Activated CD8-positive, alpha-beta memory T cell treated with anti-CD3 and anti-CD28 coated beads for 4 hours (primary cell): ENCODE measurements around the gene OCLN.
"Not testable (repeated sequence)": the region's sequence is repeated elsewhere in the genome, so short reads cannot be mapped to it uniquely, and the experiment has no call there.

Source experiments
- DNase-seq, 2 donors: peaks; one replicate each; pipeline ENCODE4 v3.0.0-alpha.2; 2020; ENCODE audit warnings: low read depth in 2 of 2

OCLN gene

GRCh38 chr5:69492391-69492922, at the start of gene OCLN:
Gene OCLN (plus strand): TSS chr5:69492790. CDS start chr5:69504245, 11,455 bp downstream.
- DNase-seq = no peak

- no peak for DNase-seq
These were observed 48.3 kb upstream of the OCLN start for GRCh38 chr5:69444127-69444754.

GRCh38 chr5:69449511-69449910, 43.1 kb upstream of the OCLN start:
- DNase-seq = no peak

- no peak for DNase-seq
These were observed 42.5 kb upstream of the OCLN start for GRCh38 chr5:69450116-69450515.

- not testable (repeated sequence) for DNase-seq
These were observed 42.1 kb upstream of the OCLN start for GRCh38 chr5:69450527-69450926.

- DNase-seq = no peak
These were observed 40.5 kb upstream of the OCLN start for GRCh38 chr5:69451941-69452647.

GRCh38 chr5:69453487-69453886, 39.1 kb upstream of the OCLN start:
- DNase-seq = not testable (repeated sequence)

- DNase-seq = no peak
These were observed 37.9 kb upstream of the OCLN start for GRCh38 chr5:69454460-69455249.

- not testable (repeated sequence) for DNase-seq
These were observed 37.1 kb upstream of the OCLN start for GRCh38 chr5:69455428-69455988.

GRCh38 chr5:69462170-69462569, 30.4 kb upstream of the OCLN start:
- DNase-seq = no peak

GRCh38 chr5:69466375-69466774, 26.2 kb upstream of the OCLN start:
- not testable (repeated sequence) for DNase-seq

GRCh38 chr5:69467442-69468225, 25.0 kb upstream of the OCLN start:
- DNase-seq = no peak

- DNase-seq = no peak
These were observed 24.0 kb upstream of the OCLN start for GRCh38 chr5:69468631-69469030.

- not testable (repeated sequence) for DNase-seq
These were observed 21.1 kb upstream of the OCLN start for GRCh38 chr5:69471516-69471915.

GRCh38 chr5:69472535-69473143, 20.0 kb upstream of the OCLN start:
- DNase-seq = not testable (repeated sequence)

- DNase-seq = no peak
These were observed 15.4 kb upstream of the OCLN start for GRCh38 chr5:69477170-69477569.

GRCh38 chr5:69478296-69478695, 14.3 kb upstream of the OCLN start:
- DNase-seq = not testable (repeated sequence)

- DNase-seq = no peak
These were observed 7.7 kb upstream of the OCLN start for GRCh38 chr5:69484891-69485290.

- no peak for DNase-seq
These were observed 7.1 kb upstream of the OCLN start for GRCh38 chr5:69485471-69485870.

GRCh38 chr5:69489246-69489645, 3.3 kb upstream of the OCLN start:
- no peak for DNase-seq

GRCh38 chr5:69491027-69491426, 1.6 kb upstream of the OCLN start:
- DNase-seq = no peak
